K562 (cell line): Measurements from ENCODE around the gene PSG6. TPM values are rescaled to one million over a fixed set of nuclear protein-coding genes. Genes with fewer than 3 reads are reported as not detected.
"Not testable (repeated sequence)": the region's sequence is repeated elsewhere in the genome, so short reads cannot be mapped to it uniquely, and the experiment has no call there.

Experiments
- ATAC-seq: fragments of 200-7000 bp; cut with Tn5 transposase; 3 replicates; pipeline ENCODE4 v1.9.1; 2020; ENCODE audit warnings: moderate library complexity
- BruUV-seq: library from RNA; stranded (reverse); fragments of 400-500 nt; replicated peaks from 2 replicates; lab custom pipeline; 2021; lab: Mats Ljungman, UMichigan
- CTCF ChIA-PET: fragments of 300-600 bp; formaldehyde crosslinking; extraction: SDS; loops from one replicate; lab custom pipeline; 2021; ENCODE audit warnings: low intra/inter-chr PET ratio; lab: Yijun Ruan, JAX
- POLR2A ChIA-PET: fragments of 300-600, 350-650 bp; sonication (Branson Sonifier 250); formaldehyde crosslinking; extraction: SDS; loops from one replicate; lab custom pipeline; 2021; ENCODE audit warnings: antibody characterized with exemption, inconsistent platforms; lab: Yijun Ruan, JAX
- DNase-seq, 4 experiments: peaks; one replicate each; pipeline versions ENCODE4 v3.0.0 to v3.0.0-alpha.2; 2011 to 2018; ENCODE audit warnings: low spot score in 3 of 4, mixed read lengths in 3 of 4; ENCODE audit errors: extremely low read depth in 1 of 4
- FAIRE-seq: peaks from 2 replicates; lab custom pipeline; 2011; peaks lifted over from hg19 to GRCh38; lab: Jason Lieb, UNC
- H2AFZ ChIP-seq: 2 replicates; pipeline ENCODE4 v1.6.0; 2011; ENCODE audit warnings: low read depth, low read length, control low read depth, inconsistent platforms
- H3K27ac ChIP-seq: fragments of 200-600 bp; 3 replicates; pipeline ENCODE4 v1.8.0; 2011; ENCODE audit warnings: low read depth, mild to moderate bottlenecking, control low read depth, inconsistent platforms, low read length, moderate library complexity, mixed read lengths; ENCODE audit errors: extremely low read depth
- H3K27me3 ChIP-seq, 2 experiments: fragments of 300-600 bp in 1 of 2; 2 replicates in 1 of 2; 3 replicates in 1 of 2; pipeline versions ENCODE4 v1.6.0 to v1.8.0; 2011; ENCODE audit warnings: inconsistent platforms in 2 of 2, low read length in 2 of 2, mild to moderate bottlenecking in 1 of 2, mixed read lengths in 1 of 2, moderate library complexity in 1 of 2; ENCODE audit not compliant: control insufficient read depth in 2 of 2, insufficient read depth in 2 of 2
- H3K36me3 ChIP-seq: fragments of 300-600 bp; 3 replicates; pipeline ENCODE4 v1.8.0; 2011; ENCODE audit warnings: mild to moderate bottlenecking, low read length, inconsistent platforms; ENCODE audit not compliant: control insufficient read depth, insufficient read depth
- H3K4me1 ChIP-seq, 2 experiments: fragments of 200-600 bp in 1 of 2; replicated peaks in 1 of 2; 2 replicates in 1 of 2; 3 replicates in 1 of 2; pipeline versions ENCODE4 v1.5.1 to v1.8.0; 2011; ENCODE audit warnings: inconsistent platforms in 2 of 2, low read length in 2 of 2, mild to moderate bottlenecking in 1 of 2, mixed read lengths in 1 of 2, moderate library complexity in 1 of 2; ENCODE audit not compliant: control insufficient read depth in 2 of 2, insufficient read depth in 2 of 2
- H3K4me2 ChIP-seq: 2 replicates; pipeline ENCODE4 v1.6.1; 2011; ENCODE audit warnings: low read length, control low read depth, inconsistent platforms, mixed read lengths; ENCODE audit not compliant: insufficient read depth
- H3K4me3 ChIP-seq: fragments of 200-600 bp; sonication (generic), shearing (Covaris generic); 2 replicates; pipeline ENCODE4 v1.5.1; 2016; ENCODE audit warnings: control low read depth, inconsistent platforms
- H3K79me2 ChIP-seq: fragments of 200-600 bp; 3 replicates; pipeline ENCODE4 v1.8.0; 2011; ENCODE audit warnings: low read length, inconsistent platforms; ENCODE audit not compliant: control insufficient read depth, insufficient read depth
- H3K9ac ChIP-seq, 2 experiments: 2 replicates each; pipeline versions ENCODE4 v1.6.0 to v1.6.1; 2011; ENCODE audit warnings: low read depth in 2 of 2, low read length in 2 of 2, control low read depth in 1 of 2, inconsistent platforms in 1 of 2, mild to moderate bottlenecking in 1 of 2, mixed read lengths in 1 of 2; ENCODE audit not compliant: insufficient read depth in 1 of 2
- H3K9me1 ChIP-seq: one replicate; pipeline ENCODE4 v1.6.0; 2011; ENCODE audit warnings: inconsistent platforms, mild to moderate bottlenecking, low read length, moderate library complexity; ENCODE audit not compliant: control insufficient read depth, insufficient read depth
- H3K9me3 ChIP-seq: replicated peaks from 2 replicates; pipeline ENCODE4 v1.5.1; 2011; ENCODE audit warnings: low read depth, low read length, inconsistent platforms; ENCODE audit not compliant: control insufficient read depth, insufficient read depth
- H4K20me1 ChIP-seq: replicated peaks from 2 replicates; pipeline ENCODE4 v1.6.1; 2011; ENCODE audit warnings: low read length, inconsistent platforms, mixed read lengths; ENCODE audit not compliant: control insufficient read depth, insufficient read depth
- WGBS: fragments of 100-300 bp; shearing (Covaris generic); methylation state at CpG from one replicate; pipeline ENCODE4 v1.1.6; 2016; ENCODE audit warnings: low coverage, mixed read lengths; ENCODE audit not compliant: insufficient coverage; ENCODE audit errors: missing lambda C conversion rate; 5-methylcytosine and 5-hydroxymethylcytosine counted together
- in situ Hi-C: fragments of 300-500 bp; cut with MboI; formaldehyde crosslinking; loops from 4 replicates; pipeline ENCODE4 v1.15.0; 2018; ENCODE audit warnings: inconsistent platforms, mixed read lengths
- intact Hi-C: fragments of 100-400 bp; cut with micrococcal nuclease; formaldehyde crosslinking; loops from 2 replicates; pipeline ENCODE4 v1.14.2; 2022
- polyA plus RNA-seq, 8 experiments: library from polyadenylated mRNA; depleted of rRNA in 4 of 8; stranded (reverse) in 5 of 8; unstranded in 3 of 8; fragments of >200 nt; fragmentation: Nextera tagmentation in 2 of 8; fragmentation: Illumina TruSeq in 1 of 8; extraction: Ambion mirVana in 2 of 8; extraction: Trizol in 1 of 8; gene quantifications; 2 replicates each; pipeline versions ENCODE4 v1.2.1 to v1.2.3, GENCODE V29; 2011 to 2014; ENCODE audit warnings: inconsistent platforms in 1 of 8, missing spikeins in 1 of 8
- total RNA-seq, 7 experiments: library from RNA; depleted of rRNA in 6 of 7; stranded (reverse); fragments of >200 nt in 6 of 7; fragmentation: Illumina TruSeq in 2 of 7; extraction: Trizol in 2 of 7; gene quantifications; 2 replicates each; pipeline versions ENCODE4 v1.2.1 to v1.2.3, GENCODE V29; 2011 to 2021; ENCODE audit warnings: low replicate concordance in 1 of 7

Gene PSG6
- total and polyA plus RNA-seq, 9 of the 15 experiments (the other 6 are each of a cell fraction or from before 2014, with no cell fraction given) = not detected

DNA sequence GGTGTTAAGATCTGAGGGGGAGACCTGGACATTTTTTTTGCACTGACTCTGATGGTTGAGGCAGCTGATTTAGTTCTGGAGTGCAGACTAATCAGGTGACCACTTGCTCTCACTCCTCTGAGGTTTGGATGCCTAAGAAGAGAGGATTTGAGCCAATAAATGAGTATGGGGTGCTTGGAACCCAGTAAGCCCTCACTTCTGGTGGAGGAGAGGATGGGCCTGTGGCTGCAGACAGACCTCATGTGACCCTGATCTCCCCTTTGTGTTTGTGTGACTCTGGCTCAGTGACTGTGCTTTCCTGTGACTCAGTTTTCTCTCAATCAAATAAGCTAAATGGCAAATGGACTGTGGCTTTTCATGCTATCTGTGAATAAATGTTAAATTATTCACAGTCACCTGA lies 16.5 kb upstream of the PSG6 start:
- H3K4me1 ChIP-seq, H2AFZ ChIP-seq, POLR2A ChIA-PET, H3K36me3 ChIP-seq, DNase-seq, intact Hi-C loops, in situ Hi-C loops, H3K27me3 ChIP-seq, H3K9ac ChIP-seq, FAIRE-seq, H3K79me2 ChIP-seq, H3K4me3 ChIP-seq, H3K4me2 ChIP-seq, H4K20me1 ChIP-seq, BruUV-seq, H3K27ac ChIP-seq, H3K9me1 ChIP-seq, ATAC-seq, H3K9me3 ChIP-seq, CTCF ChIA-PET: not testable (repeated sequence)

DNA sequence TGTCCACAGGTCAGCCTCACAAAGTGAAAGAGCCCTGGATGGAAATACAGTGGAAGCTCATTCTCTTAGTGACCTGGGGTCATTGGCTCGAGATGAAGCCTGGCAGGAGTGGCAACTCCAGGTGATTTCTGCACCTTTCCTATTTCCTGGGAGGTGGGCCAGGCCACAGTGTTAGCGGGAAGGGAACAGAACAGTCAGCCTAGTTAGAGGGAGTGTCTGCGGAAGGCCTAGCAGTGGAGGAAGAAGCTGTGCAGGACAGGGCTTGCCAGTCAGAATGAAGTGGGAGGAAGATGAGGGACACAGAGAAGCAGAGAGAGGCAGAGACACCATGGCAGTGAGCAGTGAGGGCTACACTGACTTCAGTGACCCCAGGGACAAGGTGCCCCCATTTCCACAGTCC lies 15.7 kb upstream of the PSG6 start:
- H3K9ac ChIP-seq, H3K27ac ChIP-seq, H3K36me3 ChIP-seq, FAIRE-seq, POLR2A ChIA-PET, H3K9me3 ChIP-seq, H3K79me2 ChIP-seq, ATAC-seq, H2AFZ ChIP-seq, DNase-seq, H3K4me3 ChIP-seq, BruUV-seq, CTCF ChIA-PET, in situ Hi-C loops, H3K4me2 ChIP-seq, H3K9me1 ChIP-seq, H4K20me1 ChIP-seq, intact Hi-C loops, H3K4me1 ChIP-seq, H3K27me3 ChIP-seq: not testable (repeated sequence)
- WGBS = 0% methylated on average over 3 of the region's 3 CpGs

DNA sequence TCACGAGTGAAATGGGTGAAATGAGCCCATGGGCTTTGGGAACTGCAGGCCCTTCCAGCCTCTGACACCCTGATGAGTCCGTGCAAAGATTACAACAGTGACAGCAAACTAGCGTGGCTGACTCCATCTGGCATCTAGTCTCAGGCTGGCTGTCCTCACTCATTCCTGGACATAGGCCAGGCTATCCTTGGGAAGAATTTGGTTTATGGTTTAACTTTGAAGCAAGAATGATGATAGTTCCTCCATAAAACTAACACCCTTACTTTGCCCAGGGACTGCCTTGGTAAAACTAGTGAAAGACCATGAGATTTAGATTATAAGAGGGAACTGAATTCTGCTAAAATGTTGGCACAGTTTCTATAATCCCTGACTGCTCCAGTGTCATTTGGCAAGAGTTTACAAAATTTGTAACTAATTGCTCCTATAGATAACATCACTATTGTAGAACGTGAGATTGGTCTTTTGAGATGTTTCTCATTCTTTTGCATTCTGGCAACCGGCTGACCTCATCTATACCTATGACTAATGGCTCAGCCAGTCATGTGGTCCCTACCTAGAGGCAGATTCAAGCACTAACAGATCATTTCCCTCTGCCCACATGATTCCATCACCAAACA lies 14.9 kb upstream of the PSG6 start:
- H3K4me1 ChIP-seq, H3K9ac ChIP-seq, H3K4me2 ChIP-seq, H3K27ac ChIP-seq, intact Hi-C loops, H4K20me1 ChIP-seq, DNase-seq, CTCF ChIA-PET, BruUV-seq, ATAC-seq, H3K9me1 ChIP-seq, H3K9me3 ChIP-seq, H2AFZ ChIP-seq, H3K27me3 ChIP-seq, in situ Hi-C loops, POLR2A ChIA-PET, FAIRE-seq, H3K79me2 ChIP-seq, H3K36me3 ChIP-seq, H3K4me3 ChIP-seq: not testable (repeated sequence)
- WGBS = 0% methylated on average over 4 of the region's 5 CpGs
